Kidney (tissue), 14 donors: ENCODE results near the gene NOP53. TPM values are rescaled to one million over a fixed set of nuclear protein-coding genes. Genes with fewer than 3 reads are reported as not detected.

Experiments
- DNase-seq, 5 donors: peaks; one replicate each; pipeline ENCODE4 v3.0.0-alpha.2; 2013 to 2020
- FAIRE-seq: peaks from 2 replicates; lab custom pipeline; 2012; peaks lifted over from hg19 to GRCh38; lab: Jason Lieb, UNC
- H3K27ac ChIP-seq, 2 donors: one replicate each; pipeline ENCODE4 v1.7.0; 2013; ENCODE audit warnings: low read depth in 2 of 2, low read length in 2 of 2, inconsistent platforms in 1 of 2
- H3K27me3 ChIP-seq: one replicate; pipeline ENCODE4 v1.7.1; 2013; ENCODE audit warnings: low read length, inconsistent platforms; ENCODE audit not compliant: control insufficient read depth, insufficient read depth
- H3K36me3 ChIP-seq, 3 donors: one replicate each; pipeline versions ENCODE4 v1.7.0 to v1.7.1; 2013; ENCODE audit warnings: low read length in 3 of 3, control low read depth in 1 of 3, inconsistent platforms in 1 of 3; ENCODE audit not compliant: insufficient read depth in 3 of 3, control insufficient read depth in 2 of 3
- H3K4me1 ChIP-seq, 3 donors: one replicate each; pipeline versions ENCODE4 v1.7.0 to v1.7.1; 2013; ENCODE audit warnings: low read length in 3 of 3, inconsistent platforms in 1 of 3, low read depth in 1 of 3; ENCODE audit not compliant: control insufficient read depth in 2 of 3, insufficient read depth in 2 of 3
- H3K4me3 ChIP-seq, 3 donors: one replicate each; pipeline versions ENCODE4 v1.7.0 to v1.8.1; 2013; ENCODE audit warnings: low read length in 3 of 3, control low read depth in 1 of 3, inconsistent platforms in 1 of 3
- H3K9ac ChIP-seq, 3 donors: one replicate each; pipeline versions ENCODE4 v1.7.0 to v1.7.1; 2013; ENCODE audit warnings: low read length in 3 of 3, control low read depth in 1 of 3, inconsistent platforms in 1 of 3
- H3K9me3 ChIP-seq, 3 donors: one replicate each; pipeline versions ENCODE4 v1.7.0 to v1.7.1; 2013; ENCODE audit warnings: low read length in 3 of 3, control low read depth in 1 of 3, inconsistent platforms in 1 of 3; ENCODE audit not compliant: control insufficient read depth in 2 of 3, insufficient read depth in 1 of 3
- intact Hi-C: fragments of 100-400 bp; cut with DNase I; formaldehyde crosslinking; loops from one replicate; pipeline ENCODE4 v1.11.1; 2022
- polyA plus RNA-seq: library from polyadenylated mRNA; stranded (reverse); fragments of 350-450 nt; fragmentation: Illumina TruSeq; extraction: RNeasy Lipid Tissue Mini Kit (QIAGEN cat#74804); gene quantifications from one replicate; pipeline ENCODE4 v1.2.3, GENCODE V29; 2014; ENCODE audit warnings: low read depth, low replicate concordance; ENCODE audit not compliant: insufficient read depth
- total RNA-seq: library from RNA; stranded (reverse); fragmentation: NEBNext Ultra II Directional; extraction: Animal tissue kit (Norgen Biotek cat#: 25700); gene quantifications from one replicate; pipeline ENCODE4 v1.2.1, GENCODE V29; 2021
- TF ChIP-seq, protein P1 (sequence below): IDR thresholded peaks from 3 replicates; pipeline ENCODE4 v1.5.1; 2012; ENCODE audit warnings: mild to moderate bottlenecking, moderate library complexity, borderline replicate concordance; ENCODE audit not compliant: insufficient read depth; ENCODE audit errors: extremely low read depth
- donor health status: control.
- donor health status: control.
- donor health status: control.
- donor health status: control.
- donor health status: control.
- donor health status: DM: yes; HTN: yes; CAD: no.
- donor health status: Normal renal cell carcinoma (clear cell type).

The NOP53 gene
- total and polyA plus RNA-seq, 2 donors from 2014 or later = 258 to 305 TPM

GRCh38 chr19:47757617-47758442 lies 12.5 kb downstream of the NOP53 start:
- Histone ChIP-seq H3K9ac (no peak overlapping the region), H3K27me3 (no peaks in the 10 kb centered on the region), H3K4me1 (no peaks in the 10 kb centered on the region), H3K27ac (no peak overlapping the region), H3K4me3 (no peak overlapping the region), H3K36me3 (peaks cover 2 to 20% (median 15%) of the 10 kb centered on the region in 3 donors), H3K9me3 (no peaks in the 10 kb centered on the region)
- TF ChIP-seq, protein P1, sequence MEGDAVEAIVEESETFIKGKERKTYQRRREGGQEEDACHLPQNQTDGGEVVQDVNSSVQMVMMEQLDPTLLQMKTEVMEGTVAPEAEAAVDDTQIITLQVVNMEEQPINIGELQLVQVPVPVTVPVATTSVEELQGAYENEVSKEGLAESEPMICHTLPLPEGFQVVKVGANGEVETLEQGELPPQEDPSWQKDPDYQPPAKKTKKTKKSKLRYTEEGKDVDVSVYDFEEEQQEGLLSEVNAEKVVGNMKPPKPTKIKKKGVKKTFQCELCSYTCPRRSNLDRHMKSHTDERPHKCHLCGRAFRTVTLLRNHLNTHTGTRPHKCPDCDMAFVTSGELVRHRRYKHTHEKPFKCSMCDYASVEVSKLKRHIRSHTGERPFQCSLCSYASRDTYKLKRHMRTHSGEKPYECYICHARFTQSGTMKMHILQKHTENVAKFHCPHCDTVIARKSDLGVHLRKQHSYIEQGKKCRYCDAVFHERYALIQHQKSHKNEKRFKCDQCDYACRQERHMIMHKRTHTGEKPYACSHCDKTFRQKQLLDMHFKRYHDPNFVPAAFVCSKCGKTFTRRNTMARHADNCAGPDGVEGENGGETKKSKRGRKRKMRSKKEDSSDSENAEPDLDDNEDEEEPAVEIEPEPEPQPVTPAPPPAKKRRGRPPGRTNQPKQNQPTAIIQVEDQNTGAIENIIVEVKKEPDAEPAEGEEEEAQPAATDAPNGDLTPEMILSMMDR = no peak
- FAIRE-seq = no peak
- intact Hi-C loops = no loop called here
- no peak for DNase-seq

GRCh38 chr19:47758443-47758804 lies 13.1 kb downstream of the NOP53 start:
- H3K27me3 ChIP-seq = no peaks in the 10 kb centered on the region
- H3K4me3 ChIP-seq = no peak overlapping the region
- no peak for FAIRE-seq
- peaks cover 2 to 17% (median 10%) of the 10 kb centered on the region in 3 donors for H3K36me3 ChIP-seq
- no peak overlapping the region for H3K9ac ChIP-seq
- DNase-seq = no peak
- H3K4me1 ChIP-seq = no peaks in the 10 kb centered on the region
- intact Hi-C loops = no loop called here
- TF ChIP-seq, protein P1 = no peak
- H3K27ac ChIP-seq = no peak overlapping the region
- no peaks in the 10 kb centered on the region for H3K9me3 ChIP-seq

DNA sequence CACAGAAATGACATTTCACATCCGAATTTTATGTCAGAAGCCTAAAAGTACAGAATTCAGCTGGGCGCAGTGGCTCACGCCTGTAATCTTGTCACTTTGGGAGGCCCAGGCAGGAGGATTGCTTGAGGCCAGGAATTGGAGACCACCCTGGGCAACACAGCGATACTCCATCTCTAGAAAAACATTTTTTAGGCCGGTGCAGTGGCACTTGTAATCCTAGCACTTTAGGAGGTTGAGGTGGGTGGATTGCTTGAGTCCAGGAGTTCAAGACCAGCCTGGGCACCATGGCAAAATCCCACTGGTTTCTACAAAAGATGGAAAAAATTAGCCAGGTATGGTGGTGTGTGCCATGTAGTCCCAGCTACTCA lies 15.3 kb downstream of the NOP53 start:
- Histone ChIP-seq H3K27ac (no peak overlapping the region), H3K27me3 (no peaks in the 10 kb centered on the region), H3K36me3 (peaks cover 2 to 12% (median 5%) of the 10 kb centered on the region in 3 donors), H3K4me3 (no peak overlapping the region), H3K4me1 (no peaks in the 10 kb centered on the region), H3K9me3 (no peaks in the 10 kb centered on the region), H3K9ac (no peak overlapping the region)
- DNase-seq (no peak), FAIRE-seq (no peak)
- TF ChIP-seq, protein P1 = no peak
- intact Hi-C loops = no loop called here
